Mesothelial cell of epicardium (in vitro differentiated cells): ENCODE data around the gene ODC1. TPM values are rescaled to one million over a fixed set of nuclear protein-coding genes. Genes with fewer than 3 reads are reported as not detected.

Source experiments
- DNase-seq, 2 experiments: peaks; one replicate each; pipeline ENCODE4 v3.0.0; 2021; ENCODE audit warnings: low spot score in 2 of 2; ENCODE audit not compliant: unreplicated experiment in 2 of 2
- H3K27ac Mint-ChIP-seq: 2 replicates; pipeline ENCODE4 v1.8.0; 2021; ENCODE audit warnings: mixed read lengths
- H3K27me3 Mint-ChIP-seq: 2 replicates; pipeline ENCODE4 v1.8.0; 2021; ENCODE audit warnings: low read depth, mixed read lengths
- H3K36me3 Mint-ChIP-seq: 2 replicates; pipeline ENCODE4 v1.8.0; 2021; ENCODE audit warnings: mixed read lengths
- H3K4me1 Mint-ChIP-seq: 2 replicates; pipeline ENCODE4 v1.8.0; 2021; ENCODE audit warnings: mixed read lengths
- H3K4me3 Mint-ChIP-seq: 2 replicates; pipeline ENCODE4 v1.8.0; 2021; ENCODE audit warnings: mild to moderate bottlenecking, moderate library complexity, mixed read lengths
- H3K9me3 Mint-ChIP-seq: 2 replicates; pipeline ENCODE4 v1.8.0; 2021; ENCODE audit warnings: mixed read lengths
- total RNA-seq: library from RNA; stranded (reverse); gene quantifications from 3 replicates; pipeline ENCODE4 v1.2.1, GENCODE V29; 2021
- TF ChIP-seq, protein P1 (sequence below): fragments of 200-600 bp; sonication (generic); IDR thresholded peaks from one replicate; pipeline ENCODE4 v1.5.0; 2021; ENCODE audit warnings: antibody characterized with exemption; ENCODE audit not compliant: unreplicated experiment

Gene ODC1
- total RNA-seq, 1 donor from 2014 or later = 148 TPM

GRCh38 chr2:10439185-10439879, 8.8 kb downstream of the ODC1 start:
- TF ChIP-seq, protein P1, sequence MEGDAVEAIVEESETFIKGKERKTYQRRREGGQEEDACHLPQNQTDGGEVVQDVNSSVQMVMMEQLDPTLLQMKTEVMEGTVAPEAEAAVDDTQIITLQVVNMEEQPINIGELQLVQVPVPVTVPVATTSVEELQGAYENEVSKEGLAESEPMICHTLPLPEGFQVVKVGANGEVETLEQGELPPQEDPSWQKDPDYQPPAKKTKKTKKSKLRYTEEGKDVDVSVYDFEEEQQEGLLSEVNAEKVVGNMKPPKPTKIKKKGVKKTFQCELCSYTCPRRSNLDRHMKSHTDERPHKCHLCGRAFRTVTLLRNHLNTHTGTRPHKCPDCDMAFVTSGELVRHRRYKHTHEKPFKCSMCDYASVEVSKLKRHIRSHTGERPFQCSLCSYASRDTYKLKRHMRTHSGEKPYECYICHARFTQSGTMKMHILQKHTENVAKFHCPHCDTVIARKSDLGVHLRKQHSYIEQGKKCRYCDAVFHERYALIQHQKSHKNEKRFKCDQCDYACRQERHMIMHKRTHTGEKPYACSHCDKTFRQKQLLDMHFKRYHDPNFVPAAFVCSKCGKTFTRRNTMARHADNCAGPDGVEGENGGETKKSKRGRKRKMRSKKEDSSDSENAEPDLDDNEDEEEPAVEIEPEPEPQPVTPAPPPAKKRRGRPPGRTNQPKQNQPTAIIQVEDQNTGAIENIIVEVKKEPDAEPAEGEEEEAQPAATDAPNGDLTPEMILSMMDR = no peak
- H3K9me3 Mint-ChIP-seq = no peaks in the 10 kb centered on the region
- H3K27me3 Mint-ChIP-seq = no peaks in the 10 kb centered on the region
- H3K36me3 Mint-ChIP-seq = peaks cover 27% of the 10 kb centered on the region
- peaks cover 4% of the 10 kb centered on the region for H3K4me1 Mint-ChIP-seq
- no peak overlapping the region for H3K27ac Mint-ChIP-seq
- no peak overlapping the region for H3K4me3 Mint-ChIP-seq
- no peak for DNase-seq

DNA sequence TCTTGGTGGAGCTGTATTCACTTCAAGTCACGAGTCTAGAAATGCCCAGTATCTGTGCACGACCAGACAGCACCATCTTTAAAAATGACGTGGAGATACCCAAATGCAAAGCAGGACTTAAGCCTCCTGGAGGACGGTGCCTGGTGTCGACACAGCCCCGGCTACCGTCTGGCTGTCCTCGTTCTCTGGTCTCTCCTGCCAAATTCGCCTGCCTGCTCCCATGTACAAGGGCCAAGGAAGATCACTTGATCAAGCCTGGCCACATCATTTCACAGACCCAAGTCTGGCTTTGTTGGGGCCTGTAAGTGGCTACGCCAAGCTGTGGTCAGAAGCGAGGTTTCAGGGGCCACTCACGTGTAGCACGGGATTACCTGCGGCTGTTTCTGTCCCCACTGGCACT, 9.4 kb downstream of the ODC1 start:
- Mint-ChIP-seq H3K4me3 (no peak overlapping the region), H3K4me1 (peaks cover 4% of the 10 kb centered on the region)
- TF ChIP-seq, protein P1 = no peak

DNA sequence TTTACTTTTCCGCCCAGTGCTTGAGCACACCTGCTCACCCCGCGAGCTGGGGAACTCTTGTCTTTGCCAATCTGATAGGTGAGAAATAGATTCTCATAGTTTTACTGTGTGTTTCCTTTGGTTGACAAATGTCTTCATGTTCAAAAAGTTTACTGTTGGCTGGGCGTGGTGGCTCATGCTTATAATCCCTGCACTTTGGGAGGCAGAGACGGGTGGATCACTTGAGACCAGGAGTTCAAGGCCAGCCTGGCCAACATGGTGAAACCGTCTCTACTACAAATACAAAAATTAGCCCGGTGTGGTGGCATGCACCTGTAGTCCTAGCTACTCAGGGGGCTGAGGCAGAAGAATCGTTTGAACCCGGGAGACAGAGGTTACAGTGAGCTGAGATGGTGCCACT, 10.3 kb downstream of the ODC1 start:
- H3K4me1 Mint-ChIP-seq = peaks cover 6% of the 10 kb centered on the region
- no peaks in the 10 kb centered on the region for H3K9me3 Mint-ChIP-seq
- H3K4me3 Mint-ChIP-seq = no peak overlapping the region
- TF ChIP-seq, protein P1 = no peak
- DNase-seq = no peak
- peaks cover 16% of the 10 kb centered on the region for H3K36me3 Mint-ChIP-seq
- H3K27ac Mint-ChIP-seq = no peak overlapping the region
- H3K27me3 Mint-ChIP-seq = no peaks in the 10 kb centered on the region

More for the DNA sequence above, 9.4 kb downstream of the ODC1 start:
- Mint-ChIP-seq H3K9me3 (no peaks in the 10 kb centered on the region), H3K36me3 (peaks cover 23% of the 10 kb centered on the region), H3K27ac (no peak overlapping the region), H3K27me3 (no peaks in the 10 kb centered on the region)
- DNase-seq = no peak

DNA sequence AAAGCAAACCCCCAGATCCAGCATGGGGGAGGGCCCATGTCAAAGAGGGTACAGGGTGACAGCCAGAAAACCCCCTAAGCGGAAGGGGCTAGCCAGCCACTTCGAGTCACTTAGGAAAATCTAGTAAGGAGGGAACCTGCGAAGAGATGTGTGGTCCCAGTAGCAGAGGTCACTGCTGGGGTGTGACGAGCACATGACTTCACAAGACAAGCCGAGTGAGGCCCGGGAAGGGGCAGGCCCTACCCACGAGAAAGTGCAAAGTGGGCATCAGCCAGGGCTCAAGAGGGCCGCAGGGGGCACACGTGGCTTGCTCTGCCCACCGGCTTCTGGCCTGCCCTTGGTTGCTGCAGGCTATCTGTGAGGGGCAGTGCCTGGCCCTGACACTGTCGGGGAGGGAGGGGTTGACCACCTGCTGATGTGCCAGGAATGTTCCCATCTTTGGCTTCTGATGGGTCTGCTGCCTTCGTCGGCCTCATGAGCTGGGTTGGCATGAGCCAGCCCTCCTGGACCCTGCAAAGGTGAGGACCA, 11.5 kb downstream of the ODC1 start:
- peaks cover 3% of the 10 kb centered on the region for H3K27me3 Mint-ChIP-seq
- H3K27ac Mint-ChIP-seq = no peak overlapping the region
- H3K4me3 Mint-ChIP-seq = no peak overlapping the region
- peaks cover 6% of the 10 kb centered on the region for H3K4me1 Mint-ChIP-seq
- H3K9me3 Mint-ChIP-seq = no peaks in the 10 kb centered on the region
- TF ChIP-seq, protein P1 = no peak
- H3K36me3 Mint-ChIP-seq = peaks cover 9% of the 10 kb centered on the region
- DNase-seq = no peak

GRCh38 chr2:10435820-10436204, 12.3 kb downstream of the ODC1 start:
- no peak overlapping the region for H3K27ac Mint-ChIP-seq
- H3K27me3 Mint-ChIP-seq = peaks cover 3% of the 10 kb centered on the region
- TF ChIP-seq, protein P1 = no peak
- H3K4me1 Mint-ChIP-seq = peaks cover 6% of the 10 kb centered on the region
- no peak overlapping the region for H3K4me3 Mint-ChIP-seq
- peaks cover 5% of the 10 kb centered on the region for H3K36me3 Mint-ChIP-seq
- DNase-seq = no peak
- no peaks in the 10 kb centered on the region for H3K9me3 Mint-ChIP-seq
